ENCODE results near the gene SPOCK3. TPM values are rescaled to one million over a fixed set of nuclear protein-coding genes. Genes with fewer than 3 reads are reported as not detected.

The SPOCK3 gene
- total RNA-seq, 2 experiments from 2014 or later = not detected

DNA sequence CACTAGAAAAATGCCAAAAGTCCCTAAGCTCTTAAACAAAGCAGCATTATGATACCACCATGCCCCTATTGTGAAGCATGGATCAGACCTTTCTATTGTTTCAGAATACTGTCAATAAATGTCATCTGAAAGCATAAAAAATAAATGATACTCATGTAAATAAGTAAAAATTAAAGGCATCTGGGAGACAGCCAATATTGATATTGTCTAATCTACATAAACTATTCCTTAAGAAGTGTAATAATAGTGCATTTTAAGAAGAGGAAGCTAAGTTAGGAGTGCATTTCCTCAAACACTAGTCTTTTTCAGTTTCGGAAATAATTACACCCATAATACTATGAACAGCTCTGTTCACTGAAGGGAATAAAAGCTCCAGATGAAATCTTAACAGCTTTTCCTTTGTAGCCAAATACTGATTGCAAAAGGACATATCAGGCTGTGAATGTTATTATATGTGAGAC, 181.6 kb downstream of the SPOCK3 start:
- H3K9me3 Mint-ChIP-seq (ENCODE audit: low read depth) = no peaks in the 10 kb centered on the region
- CTCF ChIA-PET = interaction anchor here (1.2 kb wide), 1 partner anchor 14 kb away, joined by 3 read pairs; no protein-coding TSS in a partner anchor
- ATAC-seq (no peak), DNase-seq (no peak)
- no peaks in the 10 kb centered on the region for H3K36me3 Mint-ChIP-seq
- no peaks in the 10 kb centered on the region for H3K4me1 Mint-ChIP-seq
- H3K27me3 Mint-ChIP-seq = no peaks in the 10 kb centered on the region
- H3K27ac Mint-ChIP-seq = no peak overlapping the region
- no peak overlapping the region for H3K4me3 Mint-ChIP-seq

DNA sequence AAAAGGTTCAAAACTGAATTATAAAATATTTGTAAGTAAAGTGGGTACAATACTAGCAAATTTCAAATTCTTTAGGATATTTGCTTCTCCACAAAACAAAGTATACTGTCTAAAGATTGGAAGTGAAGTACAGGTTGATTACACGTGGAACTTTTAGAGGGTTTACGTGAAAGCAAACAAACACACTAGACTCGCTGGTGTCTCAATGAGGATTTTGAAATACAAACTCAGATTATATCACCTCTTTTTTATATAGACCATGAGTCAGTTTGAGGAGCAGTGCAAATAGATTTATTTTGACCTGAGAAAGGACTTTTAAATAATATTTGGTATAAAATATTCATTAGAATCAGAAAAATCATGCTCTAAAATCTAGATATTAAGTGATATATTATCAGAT, 185.0 kb downstream of the SPOCK3 start:
- Mint-ChIP-seq H3K9me3 (ENCODE audit: low read depth) (peaks cover 2% of the 10 kb centered on the region), H3K27me3 (no peaks in the 10 kb centered on the region), H3K4me3 (no peak overlapping the region), H3K27ac (no peak overlapping the region), H3K36me3 (no peaks in the 10 kb centered on the region), H3K4me1 (no peaks in the 10 kb centered on the region)
- CTCF ChIA-PET = no interaction called here
- DNase-seq (no peak), ATAC-seq (no peak)

DNA sequence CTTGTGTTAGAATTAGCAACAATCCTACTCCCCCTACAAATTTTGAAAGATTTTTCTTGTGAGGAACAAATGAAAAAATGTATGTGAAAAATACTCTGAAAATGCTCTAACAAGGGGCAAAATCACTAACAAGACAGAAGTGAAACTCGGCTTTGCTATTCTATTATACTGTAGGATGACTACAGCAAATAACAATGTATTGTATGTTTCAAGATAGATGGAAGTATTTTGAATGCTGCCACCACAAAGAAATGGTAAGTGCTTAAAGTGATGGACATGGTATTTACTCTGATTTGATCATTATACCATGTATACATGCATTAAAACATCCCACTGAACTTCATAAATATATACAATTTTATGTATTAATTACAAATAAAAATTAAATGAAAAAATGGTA, 192.8 kb downstream of the SPOCK3 start:
- DNase-seq (no peak), ATAC-seq (no peak)
- Mint-ChIP-seq H3K9me3 (ENCODE audit: low read depth) (no peaks in the 10 kb centered on the region), H3K4me1 (no peaks in the 10 kb centered on the region), H3K27ac (no peak overlapping the region), H3K27me3 (no peaks in the 10 kb centered on the region), H3K4me3 (no peak overlapping the region), H3K36me3 (no peaks in the 10 kb centered on the region)
- CTCF ChIA-PET = no interaction called here

DNA sequence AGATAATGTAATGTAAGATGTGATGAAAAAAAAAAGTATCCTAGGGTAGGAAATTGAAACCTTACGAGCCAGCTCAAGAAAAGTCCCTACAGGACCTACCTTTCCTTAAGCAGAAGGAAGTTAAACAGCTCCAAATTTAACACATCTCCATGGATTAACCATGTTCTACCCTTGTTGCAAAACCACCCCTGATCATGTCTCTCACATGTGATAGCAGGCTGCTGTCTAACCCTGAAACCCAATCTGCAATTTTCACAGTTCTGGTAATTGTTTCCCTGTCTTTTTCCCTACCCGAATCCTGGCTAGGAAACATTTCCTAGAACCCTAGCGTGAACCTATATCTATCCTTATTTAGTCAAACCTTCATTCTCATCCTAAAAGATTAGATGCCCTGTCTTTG, 198.9 kb downstream of the SPOCK3 start:
- Mint-ChIP-seq H3K36me3 (no peaks in the 10 kb centered on the region), H3K27me3 (no peaks in the 10 kb centered on the region), H3K27ac (no peak overlapping the region), H3K4me1 (no peaks in the 10 kb centered on the region), H3K4me3 (no peak overlapping the region), H3K9me3 (ENCODE audit: low read depth) (no peaks in the 10 kb centered on the region)
- CTCF ChIA-PET = no interaction called here
- ATAC-seq = no peak
- DNase-seq = no peak

DNA sequence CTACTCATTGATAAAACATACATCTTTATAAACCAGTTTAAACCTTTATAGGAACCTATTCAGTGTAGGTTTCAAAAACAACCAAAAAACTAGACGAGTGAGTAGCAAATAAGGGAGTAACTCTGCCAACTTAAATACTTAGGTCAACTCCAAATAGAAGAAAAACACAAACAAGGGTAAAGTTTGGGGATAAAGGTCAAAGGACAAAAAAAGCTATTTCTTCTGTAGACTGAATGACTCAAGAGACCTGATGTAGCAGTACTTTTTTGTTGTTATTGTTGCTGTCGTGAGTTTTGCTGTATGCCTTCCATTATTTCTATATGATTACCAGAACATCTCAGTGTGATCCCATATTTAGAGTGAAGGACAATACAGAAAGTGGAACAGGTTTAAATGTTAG, 199.3 kb downstream of the SPOCK3 start:
- ATAC-seq (no peak), DNase-seq (no peak)
- Mint-ChIP-seq H3K27me3 (no peaks in the 10 kb centered on the region), H3K27ac (no peak overlapping the region), H3K4me3 (no peak overlapping the region), H3K36me3 (no peaks in the 10 kb centered on the region), H3K9me3 (ENCODE audit: low read depth) (no peaks in the 10 kb centered on the region), H3K4me1 (no peaks in the 10 kb centered on the region)
- CTCF ChIA-PET = no interaction called here

DNA sequence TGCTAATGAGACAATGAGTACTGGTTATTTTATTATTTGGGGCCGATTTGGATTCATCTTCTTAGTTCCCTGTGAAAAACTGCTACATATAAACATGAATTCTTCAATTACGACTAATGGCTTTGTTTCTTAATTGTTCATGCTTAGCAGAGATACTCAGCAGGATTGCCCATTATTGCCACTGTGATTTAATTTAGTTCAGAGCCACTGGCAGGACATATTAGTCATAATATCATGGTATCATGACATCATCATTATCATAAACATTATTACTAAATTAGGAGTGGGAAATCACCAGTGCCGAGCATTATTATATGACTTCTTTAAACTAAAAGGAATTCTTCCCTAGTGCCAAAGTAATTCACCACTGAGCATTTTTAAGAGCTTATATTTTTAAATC, 201.4 kb downstream of the SPOCK3 start:
- ATAC-seq (no peak), DNase-seq (no peak)
- CTCF ChIA-PET = no interaction called here
- Mint-ChIP-seq H3K27me3 (no peaks in the 10 kb centered on the region), H3K4me3 (no peak overlapping the region), H3K9me3 (ENCODE audit: low read depth) (no peaks in the 10 kb centered on the region), H3K36me3 (no peaks in the 10 kb centered on the region), H3K4me1 (no peaks in the 10 kb centered on the region), H3K27ac (no peak overlapping the region)

DNA sequence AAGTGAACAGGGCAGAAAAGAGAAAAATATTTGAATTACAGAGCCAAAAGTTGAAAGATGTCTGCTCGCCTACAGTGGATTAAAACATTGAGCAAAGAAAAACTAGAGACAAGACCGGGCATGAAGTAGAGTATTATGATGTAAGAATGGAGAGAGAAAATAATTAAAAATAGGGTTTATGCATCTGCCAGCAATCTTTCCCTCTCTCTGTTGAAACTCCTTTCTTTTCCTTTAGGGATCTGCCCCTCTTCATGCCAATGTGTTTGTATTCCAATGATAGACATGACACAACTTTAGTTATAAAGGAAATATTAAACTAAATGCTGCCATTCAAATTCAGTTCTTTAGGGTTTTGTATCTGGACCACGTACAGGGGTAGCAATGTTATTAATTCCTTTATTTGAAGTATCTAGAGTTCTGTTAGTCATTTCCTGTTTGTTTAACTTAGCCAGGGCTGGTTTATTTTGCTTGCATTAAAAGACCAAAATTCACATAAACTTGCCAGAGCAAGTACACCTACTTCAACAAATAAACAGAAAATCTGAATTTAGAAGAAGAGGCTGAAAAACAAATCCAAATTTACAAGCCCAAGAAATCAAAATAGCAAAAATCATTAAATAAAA, 202.6 kb downstream of the SPOCK3 start:
- no peaks in the 10 kb centered on the region for H3K27me3 Mint-ChIP-seq
- DNase-seq (no peak), ATAC-seq (no peak)
- H3K4me1 Mint-ChIP-seq = no peaks in the 10 kb centered on the region
- H3K4me3 Mint-ChIP-seq = no peak overlapping the region
- no peaks in the 10 kb centered on the region for H3K36me3 Mint-ChIP-seq
- no peaks in the 10 kb centered on the region for H3K9me3 Mint-ChIP-seq (ENCODE audit: low read depth)
- no peak overlapping the region for H3K27ac Mint-ChIP-seq
- CTCF ChIA-PET = no interaction called here

DNA sequence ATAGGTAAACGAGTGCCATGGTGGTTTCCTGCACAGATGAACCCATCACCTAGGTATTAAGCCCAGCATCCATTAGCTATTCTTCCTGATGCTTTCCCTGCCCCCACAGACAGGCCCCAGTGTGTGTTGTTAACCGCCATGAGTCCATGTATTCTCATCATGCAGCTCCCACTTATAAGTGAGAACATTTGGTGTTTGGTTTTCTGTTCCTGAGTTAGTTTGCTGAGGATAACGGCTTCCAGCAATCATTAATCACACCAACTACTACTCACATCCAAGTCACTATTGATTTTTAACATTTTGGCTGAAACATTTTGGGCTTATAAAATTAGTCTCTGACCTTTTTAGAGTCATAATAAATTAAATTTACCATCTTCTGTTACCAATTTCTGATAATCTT, 205.3 kb downstream of the SPOCK3 start:
- DNase-seq (no peak), ATAC-seq (no peak)
- Mint-ChIP-seq H3K27ac (no peak overlapping the region), H3K4me1 (no peaks in the 10 kb centered on the region), H3K9me3 (ENCODE audit: low read depth) (no peaks in the 10 kb centered on the region), H3K4me3 (no peak overlapping the region), H3K27me3 (no peaks in the 10 kb centered on the region), H3K36me3 (no peaks in the 10 kb centered on the region)
- CTCF ChIA-PET = no interaction called here

DNA sequence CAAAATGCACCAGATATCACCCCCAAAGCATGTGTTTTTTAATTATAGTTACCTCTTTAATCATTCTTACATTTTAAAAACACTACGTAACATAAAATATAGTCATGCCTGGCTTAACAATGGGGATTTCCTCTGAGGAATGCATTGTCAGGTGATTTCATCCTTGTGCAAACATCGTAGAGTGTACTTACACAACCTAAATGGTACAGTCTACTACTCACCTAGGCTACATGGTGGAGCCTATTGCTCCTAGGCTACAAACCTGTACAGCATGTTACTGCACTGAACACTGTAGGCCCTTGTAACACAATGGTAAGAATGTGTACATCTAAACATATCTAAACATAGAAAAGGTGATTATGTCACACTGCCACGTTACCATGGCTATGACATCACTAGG, 208.6 kb downstream of the SPOCK3 start:
- DNase-seq (no peak), ATAC-seq (no peak)
- no peak overlapping the region for H3K27ac Mint-ChIP-seq
- H3K27me3 Mint-ChIP-seq = no peaks in the 10 kb centered on the region
- CTCF ChIA-PET = no interaction called here
- no peaks in the 10 kb centered on the region for H3K36me3 Mint-ChIP-seq
- H3K4me3 Mint-ChIP-seq = no peak overlapping the region
- no peaks in the 10 kb centered on the region for H3K9me3 Mint-ChIP-seq (ENCODE audit: low read depth)
- no peaks in the 10 kb centered on the region for H3K4me1 Mint-ChIP-seq

DNA sequence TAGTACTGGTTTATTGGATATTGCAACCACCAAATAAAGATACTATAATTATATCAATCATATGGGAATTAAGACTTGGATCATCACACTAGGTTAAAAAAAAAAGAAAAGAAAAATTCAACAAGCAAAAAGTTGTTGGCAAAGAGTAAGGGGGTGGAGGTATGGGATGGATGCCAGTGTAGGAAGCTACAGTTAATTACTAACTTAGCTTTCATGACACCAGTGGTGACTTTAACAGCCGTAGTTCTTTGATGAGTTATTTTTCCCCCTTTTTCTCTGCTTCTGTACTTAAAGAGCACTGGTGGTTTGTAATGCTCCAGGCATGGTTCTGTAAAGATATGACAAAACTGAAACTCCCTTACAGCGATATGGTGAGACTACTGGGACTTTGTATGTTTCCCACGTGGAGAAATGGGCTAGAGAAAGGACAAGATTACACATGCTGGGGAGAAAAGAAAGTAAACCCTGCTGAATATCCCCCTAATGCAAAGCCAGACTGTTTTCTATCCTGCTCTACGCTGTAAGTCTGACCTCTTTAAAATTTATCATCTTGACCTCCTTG, 210.8 kb downstream of the SPOCK3 start:
- no peaks in the 10 kb centered on the region for H3K9me3 Mint-ChIP-seq (ENCODE audit: low read depth)
- DNase-seq = no peak
- no peak overlapping the region for H3K27ac Mint-ChIP-seq
- H3K4me3 Mint-ChIP-seq = no peak overlapping the region
- H3K4me1 Mint-ChIP-seq = no peaks in the 10 kb centered on the region
- H3K36me3 Mint-ChIP-seq = no peaks in the 10 kb centered on the region
- H3K27me3 Mint-ChIP-seq = no peaks in the 10 kb centered on the region
- CTCF ChIA-PET = interaction anchor here (0.6 kb wide), 1 partner anchor 58 kb away, joined by 3 read pairs; no protein-coding TSS in a partner anchor
- no peak for ATAC-seq

DNA sequence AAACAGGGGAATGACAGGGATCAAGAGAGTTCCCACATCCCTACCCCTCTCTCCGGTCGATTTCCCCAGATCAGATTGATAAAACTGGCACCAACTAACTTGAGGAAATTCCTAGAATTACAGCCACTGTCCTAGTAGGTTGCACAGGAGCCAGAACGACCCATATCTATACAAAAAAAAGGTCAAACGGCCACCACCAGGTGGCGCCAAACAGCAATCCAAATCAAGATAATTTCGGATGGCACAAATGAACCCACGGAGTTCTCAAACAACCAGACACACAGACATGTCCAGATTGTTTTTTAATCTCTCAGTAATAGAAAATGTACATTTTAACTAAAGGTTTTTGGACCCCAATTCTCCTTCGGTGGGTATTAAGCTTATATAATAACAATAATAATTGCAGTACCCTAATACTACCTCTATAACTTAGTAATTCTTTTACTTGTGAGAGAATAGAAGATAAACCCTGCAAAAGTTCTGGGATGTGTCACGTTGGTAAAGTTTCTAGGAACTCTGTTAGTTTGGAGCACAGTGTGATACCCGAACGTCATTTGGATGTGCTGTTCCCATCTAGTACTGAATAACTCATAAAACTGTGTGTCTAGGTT, 212.6 kb downstream of the SPOCK3 start:
- Mint-ChIP-seq H3K4me3 (no peak overlapping the region), H3K4me1 (no peaks in the 10 kb centered on the region), H3K9me3 (ENCODE audit: low read depth) (no peaks in the 10 kb centered on the region), H3K36me3 (no peaks in the 10 kb centered on the region), H3K27me3 (no peaks in the 10 kb centered on the region), H3K27ac (no peak overlapping the region)
- CTCF ChIA-PET = interaction anchor here (1.1 to 1.4 kb wide), 2 partner anchors 9 to 12 kb away, joined by 3 to 4 read pairs; no protein-coding TSS in a partner anchor
- ATAC-seq = no peak
- peak; percentile 61 for DNase-seq

DNA sequence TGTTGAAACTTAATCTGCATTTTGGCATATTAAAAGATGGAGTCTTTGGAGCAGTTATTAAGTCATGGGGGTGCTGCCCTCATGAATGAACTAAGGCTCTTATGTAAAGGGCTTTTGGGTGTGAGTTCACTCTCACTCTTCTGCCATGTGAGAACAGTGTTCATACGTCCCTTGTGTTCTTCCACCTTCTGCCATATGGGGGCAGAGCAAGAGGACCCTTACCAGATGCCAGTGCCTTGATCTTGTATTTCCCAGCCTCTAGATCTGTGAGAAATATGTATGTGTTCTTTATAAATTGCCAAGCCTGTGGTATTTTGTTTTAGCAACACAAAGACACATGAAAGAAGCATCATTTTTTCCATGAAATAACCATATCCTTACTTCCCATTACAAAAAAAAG, 213.9 kb downstream of the SPOCK3 start:
- Mint-ChIP-seq H3K4me3 (no peak overlapping the region), H3K4me1 (no peaks in the 10 kb centered on the region), H3K9me3 (ENCODE audit: low read depth) (no peaks in the 10 kb centered on the region), H3K27me3 (no peaks in the 10 kb centered on the region), H3K36me3 (no peaks in the 10 kb centered on the region), H3K27ac (no peak overlapping the region)
- no peak for ATAC-seq
- CTCF ChIA-PET = interaction anchor here (1.9 kb wide), 1 partner anchor 1133 kb away, joined by 6 read pairs; no protein-coding TSS in a partner anchor
- DNase-seq = no peak

DNA sequence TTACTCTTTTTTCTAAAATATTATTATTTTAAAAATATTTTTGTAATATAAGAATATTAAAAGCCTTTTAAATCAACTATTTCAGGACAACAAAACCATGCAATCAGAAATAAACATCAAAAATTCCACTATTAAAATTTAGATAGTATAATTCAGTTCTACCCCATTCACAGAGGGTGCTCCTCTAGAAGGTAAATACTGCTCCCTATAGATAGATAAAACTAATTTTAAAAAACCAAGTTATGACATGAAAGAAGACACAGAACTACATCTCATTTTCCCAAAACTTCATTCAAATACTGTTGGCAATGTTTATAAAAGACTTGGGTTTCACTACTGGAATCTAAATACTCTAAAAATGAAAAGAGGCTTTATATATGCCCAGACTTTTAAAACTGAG, 219.3 kb downstream of the SPOCK3 start:
- CTCF ChIA-PET = interaction anchor here (0.8 kb wide), 1 partner anchor 1144 kb away, joined by 3 read pairs; no protein-coding TSS in a partner anchor
- DNase-seq = no peak
- ATAC-seq = no peak

DNA sequence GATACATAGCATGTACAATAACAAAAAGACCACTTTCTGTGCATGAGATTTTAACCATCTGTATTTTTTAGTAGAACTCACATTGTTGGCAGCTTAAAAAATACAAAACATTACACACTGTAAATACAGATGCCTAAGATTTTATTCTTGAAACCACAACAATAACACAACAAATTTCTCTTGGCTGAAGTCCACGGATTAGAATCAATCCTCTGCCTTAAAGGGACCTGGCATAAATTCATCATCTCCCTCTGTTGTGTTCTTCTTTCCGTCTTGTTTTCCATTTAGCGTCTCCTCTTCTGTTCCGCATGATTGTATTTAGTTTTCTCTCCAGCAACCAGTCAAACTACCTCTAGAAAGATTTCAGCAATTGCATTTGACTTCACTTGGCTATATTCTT, 231.0 kb downstream of the SPOCK3 start:
- H3K27ac Mint-ChIP-seq = no peak overlapping the region
- H3K4me3 Mint-ChIP-seq = no peak overlapping the region
- H3K36me3 Mint-ChIP-seq = no peaks in the 10 kb centered on the region

More for the DNA sequence above, 219.3 kb downstream of the SPOCK3 start:
- no peak overlapping the region for H3K27ac Mint-ChIP-seq
- H3K27me3 Mint-ChIP-seq = no peaks in the 10 kb centered on the region
- H3K4me1 Mint-ChIP-seq = no peaks in the 10 kb centered on the region
- no peaks in the 10 kb centered on the region for H3K9me3 Mint-ChIP-seq (ENCODE audit: low read depth)
- H3K4me3 Mint-ChIP-seq = no peak overlapping the region
- H3K36me3 Mint-ChIP-seq = no peaks in the 10 kb centered on the region

More for the DNA sequence above, 231.0 kb downstream of the SPOCK3 start:
- ATAC-seq (no peak), DNase-seq (no peak)
- Mint-ChIP-seq H3K9me3 (ENCODE audit: low read depth) (no peaks in the 10 kb centered on the region), H3K27me3 (no peaks in the 10 kb centered on the region), H3K4me1 (no peaks in the 10 kb centered on the region)
- CTCF ChIA-PET = no interaction called here

Measured in activated CD8-positive, alpha-beta memory T cell treated with anti-CD3 and anti-CD28 coated beads, Interleukin-2, amount 10 ng/mL, durations not matched to agents 7 days and 5 days (primary cell).